Measurements from ENCODE around the gene CBLB.
"Not testable (repeated sequence)": the region's sequence is repeated elsewhere in the genome, so short reads cannot be mapped to it uniquely, and the experiment has no call there.

Gene CBLB

DNA sequence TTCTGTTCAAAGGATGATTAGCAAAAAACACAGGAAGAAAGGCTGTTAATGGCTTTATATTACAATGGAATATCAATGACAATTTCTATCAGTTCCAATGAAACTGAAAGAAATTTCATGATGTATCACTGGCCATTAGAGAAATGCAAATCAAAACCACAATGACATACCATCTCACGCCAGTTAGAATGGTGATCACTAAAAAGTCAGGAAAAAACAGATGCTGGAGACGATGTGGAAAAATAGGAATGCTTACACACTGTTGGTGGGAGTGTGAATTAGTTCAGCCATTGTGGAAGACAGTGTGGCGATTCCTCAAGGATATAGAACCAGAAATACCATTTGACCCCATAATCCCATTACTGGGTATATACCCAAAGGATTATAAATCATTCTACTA, 53.5 kb downstream of the CBLB start:
- H3K4me3 ChIP-seq (ENCODE audit: low read length); H3K4me2 ChIP-seq (ENCODE audit: low read length); H3K9ac ChIP-seq (ENCODE audit: low read depth, low read length); H3K9me3 ChIP-seq (replicated peaks; ENCODE audit: low read length); H3K36me3 ChIP-seq (ENCODE audit: insufficient read depth, low read length); H3K27me3 ChIP-seq (ENCODE audit: control insufficient read depth, insufficient read depth, low read length): not testable (repeated sequence)
- H3K4me1 ChIP-seq (ENCODE audit: control insufficient read depth, insufficient read depth, low read length) = peaks cover 20% of the 10 kb centered on the region

DNA sequence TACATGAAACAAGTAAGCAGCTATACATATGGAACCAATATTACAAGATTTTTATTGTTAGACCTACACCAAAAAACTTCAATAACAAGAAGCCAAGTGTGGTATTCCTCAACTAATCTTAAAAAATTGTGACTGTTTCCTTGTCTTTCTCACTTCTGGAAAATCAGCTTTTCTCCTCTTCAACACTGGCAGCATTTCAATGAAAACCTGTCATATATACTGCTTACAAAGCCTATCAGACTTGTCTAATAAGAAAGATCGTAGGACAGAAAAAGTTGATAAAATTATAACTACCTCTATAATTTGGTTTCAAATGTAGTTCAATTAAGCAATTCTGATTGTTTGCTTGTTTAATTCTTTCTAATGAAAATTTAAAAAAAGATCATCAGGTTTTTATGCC, 55.1 kb downstream of the CBLB start:
- no peaks in the 10 kb centered on the region for H3K27me3 ChIP-seq (ENCODE audit: control insufficient read depth, insufficient read depth, low read length)

DNA sequence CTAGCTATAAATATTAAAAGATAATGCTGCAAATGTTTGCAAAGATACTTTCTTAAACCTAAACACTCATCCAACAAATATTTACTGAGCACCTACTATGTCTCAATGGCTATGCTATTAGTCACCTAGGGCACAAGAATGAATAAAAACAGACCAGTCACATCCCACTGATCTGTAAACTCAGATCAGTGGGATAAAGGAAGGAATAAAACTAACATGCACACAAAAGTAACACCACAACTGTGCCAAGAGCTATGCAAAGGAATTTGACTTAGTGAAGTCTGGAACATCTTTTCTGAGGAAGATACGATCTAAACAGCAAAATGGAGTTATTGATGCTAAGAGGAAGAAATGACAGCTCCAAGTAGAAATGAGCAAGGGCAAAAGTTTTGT, 56.6 kb downstream of the CBLB start:
- Histone ChIP-seq H3K9ac (ENCODE audit: low read depth, low read length) (peak overlapping the region; percentile 57), H3K4me2 (ENCODE audit: low read length) (peak overlapping the region; percentile 20), H3K9me3 (replicated peaks; ENCODE audit: low read length) (no peaks in the 10 kb centered on the region), H3K27me3 (ENCODE audit: control insufficient read depth, insufficient read depth, low read length) (no peaks in the 10 kb centered on the region), H3K4me1 (ENCODE audit: control insufficient read depth, insufficient read depth, low read length) (peaks cover 35% of the 10 kb centered on the region), H3K4me3 (ENCODE audit: low read length) (peak overlapping the region; percentile 10), H3K36me3 (ENCODE audit: insufficient read depth, low read length) (no peaks in the 10 kb centered on the region)

More for the DNA sequence above, 55.1 kb downstream of the CBLB start:
- Histone ChIP-seq H3K4me3 (ENCODE audit: low read length) (no peak overlapping the region), H3K9me3 (replicated peaks; ENCODE audit: low read length) (no peaks in the 10 kb centered on the region), H3K4me2 (ENCODE audit: low read length) (no peak overlapping the region), H3K4me1 (ENCODE audit: control insufficient read depth, insufficient read depth, low read length) (peaks cover 32% of the 10 kb centered on the region), H3K36me3 (ENCODE audit: insufficient read depth, low read length) (no peaks in the 10 kb centered on the region), H3K9ac (ENCODE audit: low read depth, low read length) (no peak overlapping the region)

DNA sequence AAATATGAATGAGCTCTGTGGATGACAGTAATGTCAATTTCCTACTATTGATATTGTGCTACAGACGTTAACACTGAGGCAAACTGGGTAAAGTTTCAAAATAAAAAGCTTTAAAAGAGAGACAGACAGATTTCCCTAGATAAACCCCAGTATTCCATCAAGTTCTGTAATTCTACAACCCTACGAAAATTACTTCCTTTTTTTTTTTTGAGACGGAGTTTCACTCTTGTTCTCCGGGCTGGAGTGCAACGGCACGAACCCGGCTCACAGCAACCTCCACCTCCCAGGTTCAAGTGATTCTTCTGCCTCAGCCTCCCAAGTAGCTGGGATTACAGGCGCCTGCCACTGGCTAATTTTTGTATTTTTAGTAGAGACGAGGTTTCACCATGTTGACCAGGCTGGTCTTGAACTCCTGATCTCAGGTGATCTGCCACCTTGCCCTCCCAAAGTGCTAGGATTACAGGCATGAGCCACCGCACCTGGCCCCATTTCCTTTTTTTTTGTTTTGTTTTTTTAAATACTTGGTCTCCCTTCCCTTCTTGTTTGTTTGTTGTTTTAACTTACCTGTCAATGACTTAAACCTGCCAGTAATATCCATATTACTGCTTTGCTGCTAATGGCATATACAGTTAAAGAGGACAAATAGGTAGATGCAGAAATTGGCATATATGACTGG, 57.2 kb downstream of the CBLB start:
- H3K9ac ChIP-seq (ENCODE audit: low read depth, low read length) = no peak overlapping the region
- H3K9me3 ChIP-seq (replicated peaks; ENCODE audit: low read length) = no peaks in the 10 kb centered on the region
- H3K27me3 ChIP-seq (ENCODE audit: control insufficient read depth, insufficient read depth, low read length) = no peaks in the 10 kb centered on the region
- H3K36me3 ChIP-seq (ENCODE audit: insufficient read depth, low read length) = no peaks in the 10 kb centered on the region
- peaks cover 40% of the 10 kb centered on the region for H3K4me1 ChIP-seq (ENCODE audit: control insufficient read depth, insufficient read depth, low read length)
- H3K4me3 ChIP-seq (ENCODE audit: low read length) = no peak overlapping the region
- no peak overlapping the region for H3K4me2 ChIP-seq (ENCODE audit: low read length)

DNA sequence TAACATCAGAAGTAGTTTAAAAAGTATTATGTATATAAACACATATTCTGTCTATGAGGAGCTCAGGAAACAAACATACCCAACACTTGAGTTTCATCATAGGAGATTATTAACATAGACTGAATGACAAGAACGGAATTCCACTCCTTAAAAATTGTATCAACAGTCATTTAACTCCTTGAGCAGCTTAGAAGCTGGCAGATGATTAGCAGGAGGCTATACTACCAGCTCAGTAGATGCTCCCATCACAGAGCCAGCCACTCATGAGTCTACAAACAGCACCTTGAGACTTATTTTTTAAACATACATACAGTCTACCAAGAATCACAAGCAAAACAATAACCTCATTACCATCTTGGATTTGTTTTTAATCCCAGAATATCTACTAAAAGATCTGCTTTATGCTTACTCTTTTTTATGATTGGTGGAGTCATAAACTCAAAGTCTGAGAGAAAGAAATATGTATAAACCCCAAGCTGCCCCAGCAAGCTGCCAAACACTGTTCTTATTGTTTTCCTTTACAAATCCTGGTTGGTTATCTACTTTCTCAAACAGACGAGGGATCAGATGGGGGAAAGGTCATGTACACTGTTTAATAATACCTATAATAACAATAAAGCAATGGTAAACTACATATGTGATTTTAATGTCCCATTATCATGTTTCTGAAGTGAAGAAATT, 59.5 kb downstream of the CBLB start:
- peaks cover 58% of the 10 kb centered on the region for H3K4me1 ChIP-seq (ENCODE audit: control insufficient read depth, insufficient read depth, low read length)
- H3K4me2 ChIP-seq (ENCODE audit: low read length) = no peak overlapping the region
- no peak overlapping the region for H3K9ac ChIP-seq (ENCODE audit: low read depth, low read length)
- H3K9me3 ChIP-seq (replicated peaks; ENCODE audit: low read length) = no peaks in the 10 kb centered on the region
- no peak overlapping the region for H3K4me3 ChIP-seq (ENCODE audit: low read length)
- H3K27me3 ChIP-seq (ENCODE audit: control insufficient read depth, insufficient read depth, low read length) = no peaks in the 10 kb centered on the region
- H3K36me3 ChIP-seq (ENCODE audit: insufficient read depth, low read length) = peaks cover 4% of the 10 kb centered on the region

GRCh38 chr3:105807701-105808100, 61.1 kb downstream of the CBLB start:
- Histone ChIP-seq H3K36me3 (ENCODE audit: insufficient read depth, low read length) (peaks cover 4% of the 10 kb centered on the region), H3K4me2 (ENCODE audit: low read length) (no peak overlapping the region), H3K9ac (ENCODE audit: low read depth, low read length) (no peak overlapping the region), H3K9me3 (replicated peaks; ENCODE audit: low read length) (no peaks in the 10 kb centered on the region), H3K27me3 (ENCODE audit: control insufficient read depth, insufficient read depth, low read length) (no peaks in the 10 kb centered on the region), H3K4me3 (ENCODE audit: low read length) (no peak overlapping the region), H3K4me1 (ENCODE audit: control insufficient read depth, insufficient read depth, low read length) (peaks cover 55% of the 10 kb centered on the region)

- Histone ChIP-seq H3K4me1 (ENCODE audit: control insufficient read depth, insufficient read depth, low read length) (peaks cover 49% of the 10 kb centered on the region), H3K9ac (ENCODE audit: low read depth, low read length) (no peak overlapping the region)
Measured at GRCh38 chr3:105807146-105807545, 61.7 kb downstream of the CBLB start.

DNA sequence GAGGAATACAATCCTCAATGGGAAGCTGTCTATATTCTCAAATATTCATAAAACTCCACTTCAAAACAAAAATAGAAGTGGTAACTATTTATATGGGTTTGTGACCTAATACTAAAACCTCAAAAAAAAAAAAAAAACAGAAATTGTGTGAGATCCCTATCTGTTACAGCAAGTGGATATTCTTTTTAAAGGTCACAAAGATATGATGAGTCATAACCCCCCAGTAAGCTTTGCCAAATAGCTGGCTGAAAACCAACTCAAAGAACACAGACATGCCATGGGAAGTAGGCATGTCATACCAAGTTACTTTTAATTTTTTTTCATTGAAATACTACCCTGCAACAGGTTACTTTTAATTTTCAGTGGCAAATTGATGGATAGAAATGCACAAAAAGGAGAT, 62.5 kb downstream of the CBLB start:
- no peaks in the 10 kb centered on the region for H3K9me3 ChIP-seq (replicated peaks; ENCODE audit: low read length)
- H3K4me3 ChIP-seq (ENCODE audit: low read length) = no peak overlapping the region
- H3K36me3 ChIP-seq (ENCODE audit: insufficient read depth, low read length) = peaks cover 6% of the 10 kb centered on the region
- H3K9ac ChIP-seq (ENCODE audit: low read depth, low read length) = peak overlapping the region; percentile 44
- H3K4me1 ChIP-seq (ENCODE audit: control insufficient read depth, insufficient read depth, low read length) = peaks cover 48% of the 10 kb centered on the region
- H3K27me3 ChIP-seq (ENCODE audit: control insufficient read depth, insufficient read depth, low read length) = no peaks in the 10 kb centered on the region
- H3K4me2 ChIP-seq (ENCODE audit: low read length) = peak overlapping the region; percentile 41

More at GRCh38 chr3:105807146-105807545, 61.7 kb downstream of the CBLB start:
- Histone ChIP-seq H3K27me3 (ENCODE audit: control insufficient read depth, insufficient read depth, low read length) (no peaks in the 10 kb centered on the region), H3K36me3 (ENCODE audit: insufficient read depth, low read length) (peaks cover 4% of the 10 kb centered on the region), H3K9me3 (replicated peaks; ENCODE audit: low read length) (no peaks in the 10 kb centered on the region), H3K4me3 (ENCODE audit: low read length) (no peak overlapping the region), H3K4me2 (ENCODE audit: low read length) (no peak overlapping the region)

DNA sequence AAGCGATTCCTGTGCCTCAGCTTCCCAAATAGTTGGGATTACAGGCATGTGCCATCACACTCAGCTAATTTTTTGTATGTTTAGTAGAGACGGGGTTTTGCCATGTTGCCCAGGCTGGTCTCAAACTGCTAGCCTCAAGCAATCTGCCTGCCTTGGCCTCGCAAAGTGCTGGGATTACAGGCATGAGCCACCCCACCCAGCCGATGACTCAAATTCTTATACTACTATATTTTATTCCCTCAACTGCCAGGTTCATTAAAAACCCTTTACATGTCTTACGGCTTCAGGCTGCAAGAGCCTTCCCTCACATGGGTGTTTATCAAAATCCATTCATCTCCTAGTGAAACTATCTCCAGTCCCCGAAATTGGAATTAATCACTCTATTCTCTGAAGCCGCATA, 63.4 kb downstream of the CBLB start:
- peaks cover 6% of the 10 kb centered on the region for H3K36me3 ChIP-seq (ENCODE audit: insufficient read depth, low read length)
- peaks cover 43% of the 10 kb centered on the region for H3K4me1 ChIP-seq (ENCODE audit: control insufficient read depth, insufficient read depth, low read length)
- peak overlapping the region; percentile 44 for H3K9ac ChIP-seq (ENCODE audit: low read depth, low read length)

GRCh38 chr3:105802118-105802706, 66.6 kb downstream of the CBLB start:
- H3K9ac ChIP-seq (ENCODE audit: low read depth, low read length) = no peak overlapping the region
- no peak overlapping the region for H3K4me2 ChIP-seq (ENCODE audit: low read length)
- peaks cover 49% of the 10 kb centered on the region for H3K4me1 ChIP-seq (ENCODE audit: control insufficient read depth, insufficient read depth, low read length)
- H3K4me3 ChIP-seq (ENCODE audit: low read length) = no peak overlapping the region
- H3K27me3 ChIP-seq (ENCODE audit: control insufficient read depth, insufficient read depth, low read length) = no peaks in the 10 kb centered on the region
- no peaks in the 10 kb centered on the region for H3K9me3 ChIP-seq (replicated peaks; ENCODE audit: low read length)
- H3K36me3 ChIP-seq (ENCODE audit: insufficient read depth, low read length) = peaks cover 6% of the 10 kb centered on the region

More for the DNA sequence above, 63.4 kb downstream of the CBLB start:
- no peaks in the 10 kb centered on the region for H3K9me3 ChIP-seq (replicated peaks; ENCODE audit: low read length)
- H3K4me2 ChIP-seq (ENCODE audit: low read length) = no peak overlapping the region
- no peak overlapping the region for H3K4me3 ChIP-seq (ENCODE audit: low read length)
- no peaks in the 10 kb centered on the region for H3K27me3 ChIP-seq (ENCODE audit: control insufficient read depth, insufficient read depth, low read length)

- Histone ChIP-seq H3K27me3 (ENCODE audit: control insufficient read depth, insufficient read depth, low read length) (no peaks in the 10 kb centered on the region), H3K4me1 (ENCODE audit: control insufficient read depth, insufficient read depth, low read length) (peaks cover 40% of the 10 kb centered on the region), H3K36me3 (ENCODE audit: insufficient read depth, low read length) (peaks cover 6% of the 10 kb centered on the region), H3K9me3 (replicated peaks; ENCODE audit: low read length) (no peaks in the 10 kb centered on the region), H3K4me3 (ENCODE audit: low read length) (no peak overlapping the region), H3K4me2 (ENCODE audit: low read length) (no peak overlapping the region), H3K9ac (ENCODE audit: low read depth, low read length) (no peak overlapping the region)
Measured at GRCh38 chr3:105801397-105801796, 67.4 kb downstream of the CBLB start.
